ENCODE data around the gene SAYSD1.
A peak's percentile ranks its signal among the peaks of the same experiment; 100 is the strongest.

SAYSD1 gene

GRCh38 chr6:39061588-39061987, 53.4 kb downstream of the SAYSD1 start:
- peaks cover 44% of the 10 kb centered on the region for H3K4me1 ChIP-seq (ENCODE audit: insufficient read depth, low read length, poor library complexity, severe bottlenecking)
- H3K36me3 ChIP-seq (ENCODE audit: insufficient read depth, low read length): no peaks in the 10 kb centered on the region
- no peaks in the 10 kb centered on the region for H3K9me3 ChIP-seq (ENCODE audit: insufficient read depth, low read depth, low read length)
- no peaks in the 10 kb centered on the region for H3K27me3 ChIP-seq (ENCODE audit: insufficient read depth, low read length, poor library complexity, severe bottlenecking)
- no peaks in the 10 kb centered on the region for H4K20me1 ChIP-seq (ENCODE audit: insufficient read depth, low read length, poor library complexity, severe bottlenecking)
- H3K9me2 ChIP-seq (replicated peaks; ENCODE audit: low read depth, low read length): no peaks in the 10 kb centered on the region
- no peak overlapping the region for H3K4me3 ChIP-seq (ENCODE audit: low read length, poor library complexity, severe bottlenecking)
- no peak overlapping the region for H3K9ac ChIP-seq (ENCODE audit: low read depth, low read length, poor library complexity, severe bottlenecking)
- no peaks in the 10 kb centered on the region for H3K79me2 ChIP-seq (ENCODE audit: insufficient read depth, low read length)
- TF ChIP-seq EZH2phosphoT487 (IDR thresholded peaks at IDR 0.05; ENCODE audit: borderline replicate concordance) (no peak), CTCF (conservative IDR thresholded peaks at IDR 0.05; ENCODE audit: low read length) (no peak)
- H3F3A ChIP-seq (ENCODE audit: low read depth): no peaks in the 10 kb centered on the region
- no peak overlapping the region for H3K4me2 ChIP-seq (ENCODE audit: low read depth, low read length, poor library complexity, severe bottlenecking)
- no peak overlapping the region for H2AFZ ChIP-seq (ENCODE audit: low read length)

- Histone ChIP-seq H3K4me2 (ENCODE audit: low read depth, low read length, poor library complexity, severe bottlenecking) (no peak overlapping the region), H3K4me1 (ENCODE audit: insufficient read depth, low read length, poor library complexity, severe bottlenecking) (peaks cover 44% of the 10 kb centered on the region), H3K4me3 (ENCODE audit: low read length, poor library complexity, severe bottlenecking) (no peak overlapping the region), H3K36me3 (ENCODE audit: insufficient read depth, low read length) (no peaks in the 10 kb centered on the region), H4K20me1 (ENCODE audit: insufficient read depth, low read length, poor library complexity, severe bottlenecking) (no peaks in the 10 kb centered on the region), H3K9me2 (replicated peaks; ENCODE audit: low read depth, low read length) (no peaks in the 10 kb centered on the region), H3F3A (ENCODE audit: low read depth) (no peaks in the 10 kb centered on the region), H3K27me3 (ENCODE audit: insufficient read depth, low read length, poor library complexity, severe bottlenecking) (no peaks in the 10 kb centered on the region), H3K9me3 (ENCODE audit: insufficient read depth, low read depth, low read length) (no peaks in the 10 kb centered on the region), H2AFZ (ENCODE audit: low read length) (no peak overlapping the region), H3K9ac (ENCODE audit: low read depth, low read length, poor library complexity, severe bottlenecking) (peak overlapping the region; percentile 25), H3K79me2 (ENCODE audit: insufficient read depth, low read length) (no peaks in the 10 kb centered on the region)
- TF ChIP-seq EZH2phosphoT487 (IDR thresholded peaks at IDR 0.05; ENCODE audit: borderline replicate concordance): no peak
- no peak for TF ChIP-seq CTCF (conservative IDR thresholded peaks at IDR 0.05; ENCODE audit: low read length)
Measured at GRCh38 chr6:39061182-39061581, 53.8 kb downstream of the SAYSD1 start.

- Histone ChIP-seq H3K27me3 (ENCODE audit: insufficient read depth, low read length, poor library complexity, severe bottlenecking) (no peaks in the 10 kb centered on the region), H3K4me3 (ENCODE audit: low read length, poor library complexity, severe bottlenecking) (peak overlapping the region; percentile 10), H3K9ac (ENCODE audit: low read depth, low read length, poor library complexity, severe bottlenecking) (peak overlapping the region; percentile 25), H2AFZ (ENCODE audit: low read length) (no peak overlapping the region), H3K9me2 (replicated peaks; ENCODE audit: low read depth, low read length) (no peaks in the 10 kb centered on the region), H3K4me2 (ENCODE audit: low read depth, low read length, poor library complexity, severe bottlenecking) (peak overlapping the region; percentile 32), H3K36me3 (ENCODE audit: insufficient read depth, low read length) (no peaks in the 10 kb centered on the region), H3K9me3 (ENCODE audit: insufficient read depth, low read depth, low read length) (no peaks in the 10 kb centered on the region), H3K4me1 (ENCODE audit: insufficient read depth, low read length, poor library complexity, severe bottlenecking) (peaks cover 44% of the 10 kb centered on the region), H3F3A (ENCODE audit: low read depth) (no peaks in the 10 kb centered on the region), H3K79me2 (ENCODE audit: insufficient read depth, low read length) (no peaks in the 10 kb centered on the region), H4K20me1 (ENCODE audit: insufficient read depth, low read length, poor library complexity, severe bottlenecking) (no peaks in the 10 kb centered on the region)
- TF ChIP-seq CTCF (conservative IDR thresholded peaks at IDR 0.05; ENCODE audit: low read length) (no peak), EZH2phosphoT487 (IDR thresholded peaks at IDR 0.05; ENCODE audit: borderline replicate concordance) (no peak)
Measured at GRCh38 chr6:39060467-39061160, 54.4 kb downstream of the SAYSD1 start.
